ENCODE measurements around the gene PAX7.
"Not testable (repeated sequence)": the region's sequence is repeated elsewhere in the genome, so short reads cannot be mapped to it uniquely, and the experiment has no call there.

The PAX7 gene

DNA sequence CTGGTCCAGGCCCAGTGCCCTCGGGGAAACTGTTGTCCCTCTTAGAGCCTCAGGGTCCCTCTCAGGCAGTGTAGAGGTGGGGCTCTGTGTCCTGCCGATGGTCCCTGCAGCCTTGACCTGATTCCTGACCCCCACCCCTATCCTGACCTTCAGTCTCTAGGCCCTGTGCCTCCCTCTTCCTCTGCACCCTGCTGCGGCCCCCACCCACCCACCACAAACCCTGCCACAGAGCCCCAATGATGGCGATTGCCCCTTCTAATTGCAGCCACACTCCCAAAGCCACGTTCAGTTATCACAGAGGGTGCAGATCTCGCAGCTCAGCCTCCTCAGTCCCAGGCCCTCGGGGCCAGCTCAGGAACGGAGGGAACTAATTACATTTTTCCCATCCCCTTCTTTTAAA is 99.7 kb downstream of the PAX7 start:
- DNase-seq (ENCODE audit: low spot score), result no peak

GRCh38 chr1:18731148-18731547 is 100.5 kb downstream of the PAX7 start:
- no peak for DNase-seq (ENCODE audit: low spot score)

GRCh38 chr1:18731591-18732235 is 101.1 kb downstream of the PAX7 start:
- DNase-seq (ENCODE audit: low spot score), result no peak

GRCh38 chr1:18732686-18733085 is 102.0 kb downstream of the PAX7 start:
- DNase-seq (ENCODE audit: low spot score), result no peak

DNA sequence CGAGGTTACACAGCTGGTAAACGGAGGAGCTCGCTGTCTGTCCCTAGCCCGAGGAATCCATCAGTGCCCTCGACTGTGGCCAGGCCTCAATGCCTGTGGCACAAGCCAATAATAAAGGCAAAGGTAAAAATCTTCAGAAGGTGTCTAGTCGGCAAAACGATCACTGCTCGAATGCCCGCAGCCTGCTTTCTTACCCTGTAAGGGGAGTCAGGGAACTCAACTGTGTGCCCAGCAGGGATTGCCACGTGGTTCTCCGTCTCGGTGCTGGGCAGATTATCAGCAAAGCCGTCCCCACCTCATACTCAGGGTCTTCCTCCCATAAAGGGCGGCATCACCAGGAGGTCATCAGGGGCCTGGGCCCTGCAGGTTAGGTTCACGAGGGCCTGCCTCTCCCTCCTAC is 103.4 kb downstream of the PAX7 start:
- DNase-seq (ENCODE audit: low spot score), result no peak

DNA sequence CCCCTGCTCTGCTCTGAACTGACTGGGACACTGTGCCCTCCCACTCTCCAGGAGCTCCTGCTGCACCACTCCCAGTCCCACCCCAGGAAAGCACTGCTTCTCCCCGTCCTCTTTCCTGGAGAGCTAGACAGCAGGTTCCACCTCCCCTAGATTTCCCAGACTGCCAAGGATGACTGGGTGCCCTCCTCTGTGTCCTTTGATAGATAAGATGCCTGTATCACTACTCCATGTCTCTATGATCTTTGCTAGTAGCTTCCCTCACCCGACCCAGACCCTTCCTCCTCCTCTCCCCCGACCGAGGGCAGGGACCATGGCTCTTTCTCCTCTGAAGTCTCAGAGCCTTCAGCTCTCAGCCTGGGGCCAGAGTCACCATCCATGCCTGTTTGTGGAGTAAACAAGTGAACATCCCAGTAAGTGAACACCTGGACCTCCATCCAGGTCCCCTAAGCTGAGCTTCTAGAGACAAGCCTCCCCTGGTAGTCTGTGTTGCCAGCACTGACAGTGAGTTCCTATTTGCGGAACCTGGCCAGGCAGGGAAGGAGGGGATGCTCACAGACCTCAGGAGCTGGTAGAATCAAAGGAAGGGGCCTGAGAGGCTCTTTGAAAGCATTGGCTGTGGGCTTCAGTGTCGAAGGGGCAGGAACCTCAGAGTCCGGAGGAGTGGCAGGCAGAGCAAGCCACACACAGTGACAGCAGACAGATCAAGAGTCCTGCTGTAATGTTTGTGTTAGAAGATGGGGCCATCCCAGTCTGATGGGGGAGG is 104.0 kb downstream of the PAX7 start:
- no peak for DNase-seq (ENCODE audit: low spot score)

GRCh38 chr1:18735224-18735997 is 104.8 kb downstream of the PAX7 start:
- DNase-seq (ENCODE audit: low spot score), result no peak

- no peak for DNase-seq (ENCODE audit: low spot score)
Observed at GRCh38 chr1:18736958-18737357, 106.3 kb downstream of the PAX7 start.

- DNase-seq (ENCODE audit: low spot score), result no peak
Observed at GRCh38 chr1:18738126-18738525, 107.5 kb downstream of the PAX7 start.

DNA sequence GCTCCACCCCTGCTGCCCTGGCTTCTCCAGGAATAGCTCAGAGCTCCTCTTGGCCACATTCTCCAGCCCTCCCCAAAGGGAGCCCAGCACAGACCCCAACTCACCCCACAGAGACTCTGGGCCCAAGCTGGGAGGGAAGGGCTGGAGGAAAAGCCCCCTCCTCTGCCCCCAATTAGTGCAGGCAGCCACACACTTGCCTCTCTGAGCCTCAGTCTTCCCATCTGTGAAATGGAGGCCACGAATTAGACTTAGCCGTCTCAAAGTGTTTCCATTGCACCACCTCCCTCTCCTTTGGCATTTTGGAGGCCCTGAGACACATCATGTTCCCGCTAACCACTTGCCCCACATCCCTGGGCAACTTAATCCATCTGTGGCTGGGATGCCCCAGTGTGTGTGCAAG is 108.0 kb downstream of the PAX7 start:
- no peak for DNase-seq (ENCODE audit: low spot score)

GRCh38 chr1:18739408-18739807 is 108.8 kb downstream of the PAX7 start:
- DNase-seq (ENCODE audit: low spot score), result no peak

DNA sequence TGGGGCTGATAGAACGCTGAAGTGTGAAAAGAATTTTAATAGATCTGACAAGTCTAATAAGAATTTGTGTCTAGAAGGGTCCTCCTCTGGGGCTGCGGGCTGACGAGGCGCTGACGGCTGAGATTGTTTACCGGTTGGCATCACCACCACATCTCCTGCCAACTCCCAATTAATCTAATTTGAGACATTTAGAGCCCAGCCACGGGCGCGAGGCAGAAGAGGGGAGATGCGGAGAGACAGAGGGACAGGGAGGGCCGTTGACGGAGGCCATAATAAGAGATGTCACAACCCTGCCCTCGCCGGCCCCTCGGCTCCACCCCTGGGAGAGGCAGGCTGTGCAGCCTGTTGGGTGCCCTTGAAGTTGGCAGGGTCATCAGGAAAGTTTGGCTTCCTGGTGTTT is 109.3 kb downstream of the PAX7 start:
- DNase-seq (ENCODE audit: low spot score), result no peak

GRCh38 chr1:18740617-18741016 is 110.0 kb downstream of the PAX7 start:
- DNase-seq (ENCODE audit: low spot score), result no peak

DNA sequence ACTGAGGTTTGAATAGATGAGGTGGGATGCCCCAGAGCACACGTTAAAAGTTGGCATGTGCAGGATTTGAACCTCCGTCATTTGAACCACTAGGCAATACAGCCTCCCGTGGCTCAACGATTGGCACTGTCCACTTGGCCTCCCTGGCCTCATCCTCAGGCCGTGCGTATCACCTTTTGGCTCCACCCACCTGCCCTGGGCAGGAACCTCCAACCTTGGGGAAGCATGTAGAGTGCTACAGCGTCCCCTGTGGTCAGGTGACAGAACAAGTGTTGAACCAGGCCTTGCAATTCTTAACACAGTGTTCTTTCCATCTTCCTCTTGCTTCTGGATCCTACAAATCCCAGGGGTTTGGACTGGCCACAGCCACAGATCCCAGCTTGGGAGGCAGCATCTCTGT is 112.6 kb downstream of the PAX7 start:
- DNase-seq (ENCODE audit: low spot score), result no peak

- DNase-seq (ENCODE audit: low spot score), result not testable (repeated sequence)
Observed at GRCh38 chr1:18744381-18744780, 113.7 kb downstream of the PAX7 start.

GRCh38 chr1:18746981-18747380 is 116.3 kb downstream of the PAX7 start:
- DNase-seq (ENCODE audit: low spot score), result no peak

DNA sequence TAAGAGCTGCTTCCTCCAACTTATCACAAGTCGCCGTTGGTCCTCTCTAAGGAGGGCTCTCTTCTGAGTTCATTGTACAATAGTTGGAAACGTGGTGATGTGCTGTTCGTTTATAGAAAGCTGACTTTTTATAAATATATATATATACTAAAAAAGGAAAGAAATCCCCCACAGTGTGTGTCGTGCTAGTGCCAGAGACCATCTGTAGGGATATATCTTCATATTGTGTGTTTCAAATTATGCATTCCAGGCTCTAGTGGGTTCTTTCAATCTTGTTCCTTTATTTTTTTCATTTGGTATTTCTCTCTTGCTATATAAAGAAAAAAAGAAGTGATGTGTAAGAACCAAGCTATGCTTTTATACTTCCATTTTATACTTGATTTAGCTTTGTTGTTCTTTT is 117.0 kb downstream of the PAX7 start:
- no peak for DNase-seq (ENCODE audit: low spot score)

GRCh38 chr1:18748435-18748834 is 117.8 kb downstream of the PAX7 start:
- no peak for DNase-seq (ENCODE audit: low spot score)

DNA sequence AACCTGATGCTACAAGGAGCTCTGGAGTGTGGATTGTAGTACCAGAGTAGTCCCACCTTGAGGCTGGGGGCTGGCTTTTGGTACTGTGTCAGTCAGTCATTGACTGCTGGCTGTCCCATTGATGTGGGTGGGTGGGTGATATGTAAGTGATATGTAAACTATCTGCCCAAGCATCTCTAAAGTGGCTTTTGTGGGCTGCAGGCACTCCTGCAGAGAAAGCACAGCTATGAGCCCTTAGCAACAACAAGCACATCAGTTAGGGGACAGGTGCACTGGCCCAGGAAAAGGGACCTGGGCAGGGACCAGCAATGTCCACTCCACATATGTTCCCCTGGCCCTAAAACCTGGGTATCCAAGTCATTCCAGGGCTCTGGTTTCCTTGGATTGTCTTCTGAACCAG is 118.9 kb downstream of the PAX7 start:
- DNase-seq (ENCODE audit: low spot score), result no peak

DNA sequence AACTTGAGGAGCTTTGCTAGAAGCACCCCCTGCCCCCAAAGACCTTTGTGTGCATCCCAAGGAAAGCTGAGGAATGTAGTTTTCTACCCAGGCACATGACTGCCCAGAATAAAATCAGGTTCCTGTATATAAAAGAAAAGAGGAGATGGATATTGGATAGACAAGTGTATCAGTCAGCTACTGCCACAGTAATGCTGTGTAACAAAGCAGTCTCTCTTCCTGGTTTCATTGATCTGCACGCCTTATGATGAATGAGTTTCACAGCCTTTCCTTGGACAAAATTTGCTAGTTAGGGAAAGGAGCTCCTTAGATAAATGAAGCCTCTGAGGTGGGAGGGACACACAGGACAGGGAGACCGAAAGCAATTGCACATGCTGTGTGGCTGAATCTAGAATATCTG is 120.0 kb downstream of the PAX7 start:
- no peak for DNase-seq (ENCODE audit: low spot score)

DNA sequence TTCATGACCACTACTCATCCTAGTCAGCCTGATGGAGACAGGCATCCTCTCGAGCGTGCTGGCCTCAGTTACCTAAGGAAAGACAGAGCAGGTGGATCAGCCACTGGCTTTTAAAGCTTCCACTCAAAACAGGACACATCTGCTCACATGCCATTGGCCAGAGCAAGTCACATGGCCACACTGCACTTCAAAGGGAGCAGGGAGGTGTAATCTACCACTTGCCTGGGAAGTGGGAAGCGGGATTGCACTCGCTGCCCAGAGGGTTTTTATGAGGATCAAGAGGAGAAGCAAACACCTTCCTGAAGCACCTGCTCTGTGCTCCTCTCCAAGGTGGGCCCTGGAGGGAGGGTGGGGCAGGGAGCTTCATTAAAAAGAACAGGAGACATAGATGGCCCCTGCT is 120.8 kb downstream of the PAX7 start:
- no peak for DNase-seq (ENCODE audit: low spot score)

- no peak for DNase-seq (ENCODE audit: low spot score)
Observed at GRCh38 chr1:18752409-18752808, 121.8 kb downstream of the PAX7 start.

- no peak for DNase-seq (ENCODE audit: low spot score)
Observed at GRCh38 chr1:18760156-18760555, 129.5 kb downstream of the PAX7 start.
